ENCODE results near the gene SNX20. TPM values are rescaled to one million over a fixed set of nuclear protein-coding genes. Genes with fewer than 3 reads are reported as not detected.

Gene SNX20
- total RNA-seq, 4 donors from 2014 or later, result 0.57 to 1.5 (median 1.0) TPM

- TF ChIP-seq POLR2A (IDR thresholded peaks at IDR 0.05), result no peak
- no peak for TF ChIP-seq CTCF (IDR thresholded peaks at IDR 0.05)
- H3K4me3 ChIP-seq (ENCODE audit: low read depth, poor library complexity, severe bottlenecking), result no peak overlapping the region
- 92 to 93% methylated on average over 3 of the region's 3 CpGs for WGBS, 2 donors
- DNase-seq (ENCODE audit: low spot score in 2 of 2), result no peak
- intact Hi-C loops (cut with DNase I; ENCODE audit: low total_unique reads), result no loop called here
Observed at GRCh38 chr16:50655558-50656055, 25.5 kb downstream of the SNX20 start.

GRCh38 chr16:50653633-50654519 is 27.2 kb downstream of the SNX20 start:
- no peak overlapping the region for H3K4me3 ChIP-seq (ENCODE audit: low read depth, poor library complexity, severe bottlenecking)
- TF ChIP-seq CTCF (IDR thresholded peaks at IDR 0.05) (no peak), POLR2A (IDR thresholded peaks at IDR 0.05) (no peak)
- 77 to 82% methylated on average over 11 of the region's 11 CpGs for WGBS, 2 donors
- intact Hi-C loops (cut with DNase I; ENCODE audit: low total_unique reads), result no loop called here
- DNase-seq (ENCODE audit: low spot score in 2 of 2), result no peak

GRCh38 chr16:50652836-50653425 is 28.2 kb downstream of the SNX20 start:
- no peak for DNase-seq (ENCODE audit: low spot score in 2 of 2)
- WGBS, 2 donors, result 73 to 74% methylated on average over 14 of the region's 14 CpGs
- no peak overlapping the region for H3K4me3 ChIP-seq (ENCODE audit: low read depth, poor library complexity, severe bottlenecking)
- no peak for TF ChIP-seq CTCF (IDR thresholded peaks at IDR 0.05)
- no peak for TF ChIP-seq POLR2A (IDR thresholded peaks at IDR 0.05)
- intact Hi-C loops (cut with DNase I; ENCODE audit: low total_unique reads), result no loop called here

- 94 to 100% methylated on average over 3 of the region's 3 CpGs for WGBS, 2 donors
- H3K4me3 ChIP-seq (ENCODE audit: low read depth, poor library complexity, severe bottlenecking), result no peak overlapping the region
- intact Hi-C loops (cut with DNase I; ENCODE audit: low total_unique reads), result no loop called here
- DNase-seq (ENCODE audit: low spot score in 2 of 2), result no peak
- no peak for TF ChIP-seq POLR2A (IDR thresholded peaks at IDR 0.05)
- no peak for TF ChIP-seq CTCF (IDR thresholded peaks at IDR 0.05)
Observed at GRCh38 chr16:50651835-50652438, 29.2 kb downstream of the SNX20 start.

- WGBS, 2 donors, result 68 to 75% methylated on average over 8 of the region's 8 CpGs
- DNase-seq (ENCODE audit: low spot score in 2 of 2), result no peak
- intact Hi-C loops (cut with DNase I; ENCODE audit: low total_unique reads), result no loop called here
- TF ChIP-seq POLR2A (IDR thresholded peaks at IDR 0.05), result no peak
- TF ChIP-seq CTCF (IDR thresholded peaks at IDR 0.05), result no peak
- no peak overlapping the region for H3K4me3 ChIP-seq (ENCODE audit: low read depth, poor library complexity, severe bottlenecking)
Observed at GRCh38 chr16:50646345-50646744, 34.8 kb downstream of the SNX20 start.

Measured in lower leg skin (tissue), 4 donors.